H1 (cell line): ENCODE measurements around the gene ELOF1. TPM values are rescaled to one million over a fixed set of nuclear protein-coding genes. Genes with fewer than 3 reads are reported as not detected.

ENCODE experiments used
- CTCF ChIA-PET: fragments of 300-600 bp; sonication (Branson Sonifier 250); formaldehyde crosslinking; loops from one replicate; lab custom pipeline; 2021; ENCODE audit not compliant: partially characterized antibody; lab: Charles Lee
- POLR2A ChIA-PET: fragments of 300-600 bp; sonication (Branson Sonifier 250); formaldehyde crosslinking; loops from one replicate; lab custom pipeline; 2021; ENCODE audit warnings: inconsistent platforms; ENCODE audit not compliant: partially characterized antibody; lab: Charles Lee
- DNase-seq, 2 experiments: peaks; one replicate each; pipeline versions ENCODE4 v3.0.0 to v3.0.0-alpha.2; 2010 to 2022; ENCODE audit warnings: low spot score in 2 of 2, low read depth in 1 of 2, mixed read lengths in 1 of 2
- FAIRE-seq: peaks from 2 replicates; lab custom pipeline; 2011; peaks lifted over from hg19 to GRCh38; lab: Jason Lieb, UNC
- H2AFZ ChIP-seq: 2 replicates; pipeline ENCODE4 v1.8.1; 2012; ENCODE audit warnings: low read length, inconsistent platforms
- H2AK5ac ChIP-seq: 2 replicates; pipeline ENCODE4 v1.6.1; 2013; ENCODE audit warnings: low read depth, low read length
- H2BK120ac ChIP-seq: replicated peaks from 2 replicates; pipeline ENCODE3; 2013; ENCODE audit warnings: low read depth, low read length, inconsistent platforms
- H2BK12ac ChIP-seq: 2 replicates; pipeline ENCODE4 v1.6.1; 2013; ENCODE audit warnings: low read depth, low read length
- H2BK15ac ChIP-seq: 2 replicates; pipeline ENCODE4 v1.6.1; 2013; ENCODE audit warnings: low read length
- H2BK20ac ChIP-seq: 2 replicates; pipeline ENCODE4 v1.6.1; 2013; ENCODE audit warnings: low read length
- H2BK5ac ChIP-seq: 2 replicates; pipeline ENCODE4 v1.6.1; 2013; ENCODE audit warnings: low read depth, low read length
- H3K14ac ChIP-seq: 2 replicates; pipeline ENCODE4 v1.6.1; 2013; ENCODE audit warnings: inconsistent platforms; ENCODE audit not compliant: insufficient read length
- H3K18ac ChIP-seq: 2 replicates; pipeline ENCODE4 v1.6.1; 2013; ENCODE audit warnings: low read length; ENCODE audit errors: extremely low read depth
- H3K23ac ChIP-seq: 2 replicates; pipeline ENCODE4 v1.6.1; 2013; ENCODE audit warnings: inconsistent platforms; ENCODE audit not compliant: insufficient read length
- H3K23me2 ChIP-seq: 2 replicates; pipeline ENCODE4 v1.6.1; 2013; ENCODE audit warnings: low read depth, low read length
- H3K27ac ChIP-seq: 2 replicates; pipeline ENCODE4 v1.6.1; 2011; ENCODE audit warnings: low read depth, low read length, inconsistent platforms
- H3K27me3 ChIP-seq, 4 experiments: replicated peaks in 1 of 4; 1 replicate in 1 of 4; 2 replicates in 3 of 4; pipeline versions ENCODE4 v1.6.1 to v1.8.1; 2011 to 2013; ENCODE audit warnings: low read length in 3 of 4, mild to moderate bottlenecking in 3 of 4, inconsistent platforms in 2 of 4, mixed read lengths in 2 of 4, moderate library complexity in 1 of 4; ENCODE audit not compliant: control insufficient read depth in 3 of 4, insufficient read depth in 3 of 4; ENCODE audit errors: extremely low read depth in 1 of 4
- H3K36me3 ChIP-seq, 4 experiments: 2 replicates each; pipeline versions ENCODE4 v1.6.1 to v1.8.1; 2011 to 2013; ENCODE audit warnings: mild to moderate bottlenecking in 4 of 4, low read length in 3 of 4, moderate library complexity in 2 of 4, control low read depth in 1 of 4, inconsistent platforms in 1 of 4; ENCODE audit not compliant: insufficient read depth in 4 of 4, control insufficient read depth in 2 of 4
- H3K4ac ChIP-seq: replicated peaks from 2 replicates; pipeline ENCODE3; 2013; ENCODE audit warnings: low read length, low read depth, mixed read lengths, inconsistent platforms; ENCODE audit not compliant: insufficient read length
- H3K4me1 ChIP-seq, 4 experiments: replicated peaks in 1 of 4; 1 replicate in 1 of 4; 2 replicates in 3 of 4; pipeline versions ENCODE4 v1.6.1 to v1.8.1; 2011 to 2013; ENCODE audit warnings: low read length in 3 of 4, inconsistent platforms in 2 of 4, mixed read lengths in 1 of 4; ENCODE audit not compliant: insufficient read depth in 4 of 4, control insufficient read depth in 3 of 4
- H3K4me2 ChIP-seq, 2 experiments: 2 replicates each; pipeline versions ENCODE4 v1.6.1 to v1.8.1; 2011 to 2013; ENCODE audit warnings: low read depth in 2 of 2, low read length in 2 of 2, control low read depth in 1 of 2, inconsistent platforms in 1 of 2, mild to moderate bottlenecking in 1 of 2; ENCODE audit not compliant: insufficient read depth in 1 of 2
- H3K4me3 ChIP-seq, 4 experiments: fragments of 200-600, 300-600 bp in 1 of 4; sonication (generic), shearing (Covaris generic), sonication (Bioruptor Twin) in 1 of 4; 2 replicates each; pipeline versions ENCODE4 v1.5.1 to v1.8.1; 2011 to 2016; ENCODE audit warnings: low read length in 4 of 4, low read depth in 3 of 4, control low read depth in 2 of 4, inconsistent platforms in 2 of 4, mild to moderate bottlenecking in 2 of 4, mixed read lengths in 1 of 4, moderate library complexity in 1 of 4; ENCODE audit not compliant: insufficient read depth in 2 of 4; ENCODE audit errors: extremely low read depth in 1 of 4
- H3K56ac ChIP-seq: replicated peaks from 2 replicates; pipeline ENCODE3; 2013; ENCODE audit warnings: low read depth, mild to moderate bottlenecking, mixed read lengths, low read length, inconsistent platforms; ENCODE audit not compliant: insufficient read length
- H3K79me1 ChIP-seq: 2 replicates; pipeline ENCODE4 v1.6.1; 2013; ENCODE audit warnings: low read depth, low read length, control low read depth
- H3K79me2 ChIP-seq, 2 experiments: 2 replicates each; pipeline versions ENCODE4 v1.6.1 to v1.8.1; 2012 to 2013; ENCODE audit warnings: low read length in 2 of 2, mild to moderate bottlenecking in 2 of 2, inconsistent platforms in 1 of 2; ENCODE audit not compliant: insufficient read depth in 2 of 2, control insufficient read depth in 1 of 2
- H3K9ac ChIP-seq, 4 experiments: replicated peaks in 1 of 4; 1 replicate in 1 of 4; 2 replicates in 3 of 4; pipeline versions ENCODE4 v1.6.1 to v1.8.1; 2011 to 2013; ENCODE audit warnings: low read depth in 3 of 4, low read length in 3 of 4, control low read depth in 2 of 4, mild to moderate bottlenecking in 2 of 4, moderate library complexity in 2 of 4, inconsistent platforms in 1 of 4; ENCODE audit errors: extremely low read depth in 1 of 4
- H3K9me3 ChIP-seq, 2 experiments: 2 replicates each; pipeline versions ENCODE4 v1.6.1 to v1.8.1; 2012 to 2013; ENCODE audit warnings: mild to moderate bottlenecking in 2 of 2, moderate library complexity in 2 of 2, control low read depth in 1 of 2, inconsistent platforms in 1 of 2, low read depth in 1 of 2, low read length in 1 of 2, mixed read lengths in 1 of 2; ENCODE audit not compliant: insufficient read depth in 2 of 2
- H4K20me1 ChIP-seq, 2 experiments: replicated peaks in 1 of 2; 2 replicates each; pipeline versions ENCODE3 to v1.8.1; 2011 to 2013; ENCODE audit warnings: inconsistent platforms in 2 of 2, low read length in 2 of 2, mild to moderate bottlenecking in 1 of 2; ENCODE audit not compliant: insufficient read depth in 2 of 2, control insufficient read depth in 1 of 2
- H4K5ac ChIP-seq: 2 replicates; pipeline ENCODE4 v1.6.1; 2013; ENCODE audit warnings: low read length, low read depth, mixed read lengths, inconsistent platforms; ENCODE audit not compliant: insufficient read length
- H4K8ac ChIP-seq: 2 replicates; pipeline ENCODE4 v1.8.0; 2013; ENCODE audit warnings: mild to moderate bottlenecking, moderate library complexity, low read length, inconsistent platforms; ENCODE audit not compliant: insufficient read depth; ENCODE audit errors: extremely low read depth
- H4K91ac ChIP-seq: replicated peaks from 2 replicates; pipeline ENCODE3; 2013; ENCODE audit warnings: low read length, mixed read lengths, inconsistent platforms; ENCODE audit not compliant: insufficient read length
- ASH2L ChIP-seq: fragments of 200-600, 300-600 bp; sonication (generic); IDR thresholded peaks from one replicate; pipeline ENCODE4 v1.7.1; 2017; ENCODE audit warnings: low read length
- CREB1 ChIP-seq: IDR thresholded peaks from 2 replicates; pipeline ENCODE4 v1.6.1; 2012; ENCODE audit warnings: inconsistent platforms
- MAX ChIP-seq: IDR thresholded peaks from 2 replicates; pipeline ENCODE4 v1.6.1; 2012; ENCODE audit warnings: inconsistent platforms
- PHF8 ChIP-seq: fragments of 200-600 bp; sonication (generic); conservative IDR thresholded peaks from 2 replicates; pipeline ENCODE4 v1.7.1; 2012; ENCODE audit warnings: low read depth, mild to moderate bottlenecking, inconsistent platforms, low read length, moderate library complexity
- WGBS, 2 experiments: shearing (Covaris generic) in 1 of 2; methylation state at CpG; one replicate each; pipeline versions ENCODE4 v1.1.6 to v1.1.7; 2013 to 2015; ENCODE audit warnings: low lambda C conversion rate in 2 of 2, mixed read lengths in 2 of 2, inconsistent platforms in 1 of 2, low coverage in 1 of 2, missing lambda C conversion rate in 1 of 2; ENCODE audit not compliant: insufficient replicate concordance in 2 of 2, insufficient coverage in 1 of 2, insufficient read length in 1 of 2; ENCODE audit errors: extremely low coverage in 1 of 2, missing lambda C conversion rate in 1 of 2; 5-methylcytosine and 5-hydroxymethylcytosine counted together
- polyA plus RNA-seq, 7 experiments: library from polyadenylated mRNA; depleted of rRNA in 3 of 7; stranded (reverse) in 5 of 7; unstranded in 2 of 7; fragments of >200 nt in 5 of 7; fragments of 200-250 nt in 2 of 7; gene quantifications; 1 replicate in 5 of 7; 2 replicates in 1 of 7; 4 replicates in 1 of 7; pipeline versions ENCODE4 v1.2.1 to v1.2.3, GENCODE V29; 2011 to 2013; ENCODE audit warnings: missing spikeins in 2 of 7, mixed read lengths in 2 of 7
- total RNA-seq: library from RNA; stranded (reverse); fragmentation: NEBNext Ultra II Directional; extraction: Animal tissue kit (Norgen Biotek cat#: 25700); gene quantifications from 2 replicates; pipeline ENCODE4 v1.2.1, GENCODE V29; 2021

The ELOF1 gene
- total and polyA plus RNA-seq, 2 of the 8 experiments (the other 6 are each of a cell fraction or from before 2014, with no cell fraction given): 84.2 to 101 TPM

DNA sequence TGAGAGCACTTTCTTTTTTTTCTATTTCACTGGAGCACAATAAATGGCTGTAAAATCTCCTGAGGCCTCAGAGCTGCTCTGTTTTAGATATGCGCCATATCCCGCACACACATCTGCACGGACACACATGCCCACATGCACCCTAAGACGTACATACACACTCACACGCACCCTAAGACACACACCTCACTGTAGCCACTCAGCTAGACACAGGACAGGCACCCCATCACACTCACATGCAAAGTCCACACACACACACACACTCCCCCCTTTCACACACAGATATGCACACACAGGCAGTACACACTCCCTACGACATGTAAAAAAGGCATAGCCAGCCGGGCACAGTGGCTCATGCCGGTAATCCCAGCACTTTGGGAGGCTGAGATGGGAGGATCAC, 8.8 kb downstream of the ELOF1 start:
- Histone ChIP-seq H3K23ac (no peak overlapping the region), H3K9ac (no peak overlapping the region), H2AK5ac (no peak overlapping the region), H3K4me2 (no peak overlapping the region), H4K8ac (no peak overlapping the region), H4K20me1 (peaks cover 2 to 15% of the 10 kb centered on the region in 2 experiments), H2BK20ac (no peak overlapping the region), H3K36me3 (peaks cover 0 to 24% (median 15%) of the 10 kb centered on the region in 4 experiments; a peak in 5 of 8 replicates), H3K56ac (no peak overlapping the region), H3K27ac (no peak overlapping the region), H4K91ac (peak overlapping the region; percentile 40), H3K18ac (no peak overlapping the region), H3K4ac (no peak overlapping the region), H3K27me3 (no peaks in the 10 kb centered on the region), H3K23me2 (no peaks in the 10 kb centered on the region), H3K9me3 (no peaks in the 10 kb centered on the region)
- WGBS, 2 experiments: 94% methylated on average over 8 of the region's 8 CpGs; no CpG with 5 or more reads in 1 of the 2 experiments
- FAIRE-seq (no peak), DNase-seq (no peak)
- CTCF ChIA-PET: interaction anchor here (1.3 to 2.1 kb wide), 2 partner anchors 14 to 65 kb away, joined by 3 to 6 read pairs; no protein-coding TSS in a partner anchor
- TF ChIP-seq PHF8 (no peak), ASH2L (no peak), MAX (no peak), CREB1 (no peak)
- TF ChIP-seq, all 59 proteins: peak for 0
- H3K4me3 ChIP-seq: no peak overlapping the region
- no peak overlapping the region for H2BK120ac ChIP-seq
- H3K14ac ChIP-seq: no peak overlapping the region
- POLR2A ChIA-PET: interaction anchor here (0.8 to 1.6 kb wide), 4 partner anchors 9 to 33 kb away, joined by 3 to 4 read pairs (median 3); partner anchors contain the start of genes CNN1 and ELOF1
- H3K4me1 ChIP-seq: peaks cover 0 to 4% (median 0%) of the 10 kb centered on the region in 4 experiments; a peak in 1 of 7 replicates
- no peak overlapping the region for H4K5ac ChIP-seq
- H2BK12ac ChIP-seq: no peak overlapping the region
- no peak overlapping the region for H2BK5ac ChIP-seq
- no peak overlapping the region for H2BK15ac ChIP-seq
- no peak overlapping the region for H2AFZ ChIP-seq
- H3K79me2 ChIP-seq: peaks cover 0 to under 1% of the 10 kb centered on the region in 2 experiments; a peak in 1 of 4 replicates
- peaks cover under 1% of the 10 kb centered on the region; the same call in 1 of the 2 replicates for H3K79me1 ChIP-seq
